ENCODE data around the gene KCNN3.

Gene KCNN3

GRCh38 chr1:154746622-154747299 is 123.3 kb downstream of the KCNN3 start:
- Histone ChIP-seq H3K27me3 (ENCODE audit: insufficient read depth, low read length) (no peaks in the 10 kb centered on the region), H3K4me1 (ENCODE audit: insufficient read depth, low read length) (peaks cover 19% of the 10 kb centered on the region; the same call in 1 of the 2 replicates), H3K9me3 (ENCODE audit: insufficient read depth, low read depth, low read length) (no peaks in the 10 kb centered on the region), H3K27ac (ENCODE audit: low read length) (no peak overlapping the region), H3K36me3 (ENCODE audit: insufficient read depth, low read depth, low read length) (no peaks in the 10 kb centered on the region), H3K9ac (ENCODE audit: low read depth, low read length) (no peak overlapping the region), H3K4me3 (ENCODE audit: low read length) (no peak overlapping the region)

GRCh38 chr1:154745750-154746425 is 124.2 kb downstream of the KCNN3 start:
- H3K9me3 ChIP-seq (ENCODE audit: insufficient read depth, low read depth, low read length), result no peaks in the 10 kb centered on the region
- no peak overlapping the region for H3K9ac ChIP-seq (ENCODE audit: low read depth, low read length)
- H3K36me3 ChIP-seq (ENCODE audit: insufficient read depth, low read depth, low read length), result no peaks in the 10 kb centered on the region
- H3K27me3 ChIP-seq (ENCODE audit: insufficient read depth, low read length), result no peaks in the 10 kb centered on the region
- H3K4me3 ChIP-seq (ENCODE audit: low read length), result no peak overlapping the region
- no peak overlapping the region for H3K27ac ChIP-seq (ENCODE audit: low read length)
- H3K4me1 ChIP-seq (ENCODE audit: insufficient read depth, low read length), result peaks cover 19% of the 10 kb centered on the region; the same call in 1 of the 2 replicates

- no peak overlapping the region for H3K9ac ChIP-seq (ENCODE audit: low read depth, low read length)
- 0 out of 2 replicates have a peak, but pooled peaks cover 2% of the 10 kb centered on the region for H3K9me3 ChIP-seq (ENCODE audit: insufficient read depth, low read depth, low read length)
- no peaks in the 10 kb centered on the region for H3K36me3 ChIP-seq (ENCODE audit: insufficient read depth, low read depth, low read length)
- H3K4me1 ChIP-seq (ENCODE audit: insufficient read depth, low read length), result peaks cover 19% of the 10 kb centered on the region; the same call in 1 of the 2 replicates
- no peak overlapping the region for H3K4me3 ChIP-seq (ENCODE audit: low read length)
- no peaks in the 10 kb centered on the region for H3K27me3 ChIP-seq (ENCODE audit: insufficient read depth, low read length)
- H3K27ac ChIP-seq (ENCODE audit: low read length), result no peak overlapping the region
These were observed 124.8 kb downstream of the KCNN3 start for GRCh38 chr1:154745286-154745731.

GRCh38 chr1:154744352-154745035 is 125.6 kb downstream of the KCNN3 start:
- Histone ChIP-seq H3K4me1 (ENCODE audit: insufficient read depth, low read length) (peaks cover 19% of the 10 kb centered on the region; the same call in 1 of the 2 replicates), H3K27ac (ENCODE audit: low read length) (no peak overlapping the region), H3K9me3 (ENCODE audit: insufficient read depth, low read depth, low read length) (0 out of 2 replicates have a peak, but pooled peaks cover 3% of the 10 kb centered on the region), H3K4me3 (ENCODE audit: low read length) (no peak overlapping the region), H3K9ac (ENCODE audit: low read depth, low read length) (no peak overlapping the region), H3K36me3 (ENCODE audit: insufficient read depth, low read depth, low read length) (no peaks in the 10 kb centered on the region), H3K27me3 (ENCODE audit: insufficient read depth, low read length) (no peaks in the 10 kb centered on the region)

DNA sequence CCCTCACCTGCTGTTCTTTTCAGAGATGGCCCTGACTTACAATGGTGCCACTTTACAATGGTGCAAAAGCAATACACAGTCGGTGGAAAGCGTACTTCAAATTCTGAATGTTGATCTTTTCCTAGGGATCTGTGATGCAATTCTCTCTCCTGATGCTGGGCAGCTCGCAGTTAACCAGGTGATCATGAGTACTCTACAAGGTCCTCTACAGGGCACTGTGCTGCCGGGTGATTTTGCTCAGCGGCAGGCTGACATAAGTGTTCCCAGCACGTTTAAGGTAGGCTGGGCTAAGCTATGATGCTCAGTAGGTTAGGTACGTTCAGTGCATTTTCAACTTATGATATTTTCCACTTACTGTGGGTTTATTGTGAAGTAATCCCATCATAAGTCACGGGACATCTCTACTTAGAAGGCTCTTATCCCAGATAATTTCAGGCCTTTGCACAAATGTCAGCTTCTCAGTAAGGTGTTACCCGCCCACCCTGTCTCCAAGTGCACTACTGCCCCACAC is 126.5 kb downstream of the KCNN3 start:
- H3K4me3 ChIP-seq (ENCODE audit: low read length), result no peak overlapping the region
- H3K9ac ChIP-seq (ENCODE audit: low read depth, low read length), result no peak overlapping the region
- H3K9me3 ChIP-seq (ENCODE audit: insufficient read depth, low read depth, low read length), result 0 out of 2 replicates have a peak, but pooled peaks cover 3% of the 10 kb centered on the region
- no peaks in the 10 kb centered on the region for H3K36me3 ChIP-seq (ENCODE audit: insufficient read depth, low read depth, low read length)
- H3K27ac ChIP-seq (ENCODE audit: low read length), result no peak overlapping the region
- no peaks in the 10 kb centered on the region for H3K27me3 ChIP-seq (ENCODE audit: insufficient read depth, low read length)
- H3K4me1 ChIP-seq (ENCODE audit: insufficient read depth, low read length), result peaks cover 19% of the 10 kb centered on the region; the same call in 1 of the 2 replicates

DNA sequence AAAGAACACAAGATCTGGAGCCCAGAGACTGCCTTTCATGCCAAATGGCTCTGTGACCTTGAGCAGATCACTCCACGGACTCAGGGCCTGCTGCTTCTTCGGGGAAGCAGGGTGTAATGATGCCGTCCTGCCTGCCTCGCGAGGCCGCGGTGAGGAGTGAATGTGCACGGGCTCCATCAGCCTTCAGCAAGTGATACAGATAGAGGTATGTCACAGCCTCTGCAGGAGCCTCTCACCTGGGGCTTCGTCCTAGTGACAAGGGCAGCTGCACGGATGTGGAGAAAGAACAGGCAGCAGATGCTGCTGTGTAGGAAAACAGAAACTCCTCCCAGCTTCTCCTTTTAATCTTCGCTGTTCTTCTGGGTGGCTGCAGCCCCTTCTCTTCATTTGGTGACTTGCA is 127.5 kb downstream of the KCNN3 start:
- Histone ChIP-seq H3K36me3 (ENCODE audit: insufficient read depth, low read depth, low read length) (no peaks in the 10 kb centered on the region), H3K27ac (ENCODE audit: low read length) (no peak overlapping the region), H3K9me3 (ENCODE audit: insufficient read depth, low read depth, low read length) (0 out of 2 replicates have a peak, but pooled peaks cover 3% of the 10 kb centered on the region), H3K4me3 (ENCODE audit: low read length) (no peak overlapping the region), H3K4me1 (ENCODE audit: insufficient read depth, low read length) (peaks cover 19% of the 10 kb centered on the region; the same call in 1 of the 2 replicates), H3K9ac (ENCODE audit: low read depth, low read length) (no peak overlapping the region), H3K27me3 (ENCODE audit: insufficient read depth, low read length) (no peaks in the 10 kb centered on the region)

DNA sequence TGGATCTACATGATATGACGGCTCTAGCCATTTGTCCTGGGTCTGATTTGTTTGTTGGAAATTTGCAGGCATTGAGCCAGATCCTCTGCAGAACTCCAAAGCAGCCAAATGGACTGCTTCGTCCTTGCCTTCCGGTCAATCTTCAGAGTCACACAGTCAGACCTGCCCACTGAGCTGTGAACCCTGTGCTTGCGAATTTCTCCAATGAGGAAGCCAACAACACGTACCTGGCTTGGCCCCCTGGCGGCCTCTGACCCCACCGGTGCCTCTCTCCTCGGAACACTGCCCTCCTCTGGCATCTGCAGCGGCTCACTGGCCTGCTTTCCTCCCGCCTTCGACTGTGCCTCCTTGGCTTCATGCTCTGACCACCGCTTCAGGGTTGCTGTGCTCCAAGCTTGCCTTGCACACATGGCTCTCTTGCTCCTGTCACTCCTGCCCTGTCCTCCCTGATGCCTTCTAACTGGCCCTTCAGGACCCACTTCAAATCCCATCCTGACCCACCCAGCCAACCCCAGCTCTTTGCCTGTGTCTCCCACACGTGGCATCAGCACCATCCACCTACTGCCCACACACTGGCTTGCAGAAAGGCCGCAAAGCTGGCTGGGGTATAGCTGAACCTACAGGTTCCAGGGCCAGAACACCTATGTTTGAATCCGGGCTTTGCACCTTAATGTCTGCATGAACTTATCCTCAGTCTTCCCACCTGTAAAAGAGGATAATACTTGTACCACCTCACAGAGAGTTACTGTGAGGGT is 128.2 kb downstream of the KCNN3 start:
- Histone ChIP-seq H3K4me3 (ENCODE audit: low read length) (no peak overlapping the region), H3K4me1 (ENCODE audit: insufficient read depth, low read length) (peaks cover 19% of the 10 kb centered on the region; the same call in 1 of the 2 replicates), H3K27me3 (ENCODE audit: insufficient read depth, low read length) (no peaks in the 10 kb centered on the region), H3K9ac (ENCODE audit: low read depth, low read length) (no peak overlapping the region), H3K9me3 (ENCODE audit: insufficient read depth, low read depth, low read length) (0 out of 2 replicates have a peak, but pooled peaks cover 3% of the 10 kb centered on the region), H3K27ac (ENCODE audit: low read length) (no peak overlapping the region), H3K36me3 (ENCODE audit: insufficient read depth, low read depth, low read length) (no peaks in the 10 kb centered on the region)

DNA sequence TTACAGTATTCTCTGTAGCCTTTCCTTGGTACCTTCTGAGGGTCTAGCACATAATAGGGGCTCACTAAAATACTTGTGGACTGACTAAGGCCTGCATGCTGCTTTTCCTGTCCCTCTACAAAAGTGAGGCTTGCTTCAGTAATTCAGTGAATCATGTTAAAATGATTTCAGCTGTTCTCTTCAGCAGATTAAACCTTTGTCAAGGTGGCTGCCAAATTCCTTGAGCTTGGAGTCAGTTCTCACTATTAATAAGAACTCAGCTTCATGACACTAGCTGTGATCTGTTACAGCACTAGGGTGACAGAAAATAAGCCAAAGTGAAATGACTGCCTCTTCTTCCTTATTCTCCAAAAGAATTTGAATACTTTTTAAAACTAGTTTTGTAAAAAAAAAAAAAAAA is 128.8 kb downstream of the KCNN3 start:
- no peak overlapping the region for H3K4me3 ChIP-seq (ENCODE audit: low read length)
- H3K4me1 ChIP-seq (ENCODE audit: insufficient read depth, low read length), result peaks cover 19% of the 10 kb centered on the region; the same call in 1 of the 2 replicates
- 0 out of 2 replicates have a peak, but pooled peaks cover 3% of the 10 kb centered on the region for H3K9me3 ChIP-seq (ENCODE audit: insufficient read depth, low read depth, low read length)
- H3K27ac ChIP-seq (ENCODE audit: low read length), result no peak overlapping the region
- H3K27me3 ChIP-seq (ENCODE audit: insufficient read depth, low read length), result no peaks in the 10 kb centered on the region
- H3K9ac ChIP-seq (ENCODE audit: low read depth, low read length), result no peak overlapping the region
- H3K36me3 ChIP-seq (ENCODE audit: insufficient read depth, low read depth, low read length), result no peaks in the 10 kb centered on the region

- Histone ChIP-seq H3K4me1 (ENCODE audit: insufficient read depth, low read length) (peaks cover 12% of the 10 kb centered on the region; the same call in 1 of the 2 replicates), H3K27me3 (ENCODE audit: insufficient read depth, low read length) (no peaks in the 10 kb centered on the region), H3K27ac (ENCODE audit: low read length) (no peak overlapping the region), H3K36me3 (ENCODE audit: insufficient read depth, low read depth, low read length) (no peaks in the 10 kb centered on the region), H3K9ac (ENCODE audit: low read depth, low read length) (no peak overlapping the region), H3K4me3 (ENCODE audit: low read length) (no peak overlapping the region), H3K9me3 (ENCODE audit: insufficient read depth, low read depth, low read length) (0 out of 2 replicates have a peak, but pooled peaks cover 3% of the 10 kb centered on the region)
These were observed 130.4 kb downstream of the KCNN3 start for GRCh38 chr1:154739654-154740053.

DNA sequence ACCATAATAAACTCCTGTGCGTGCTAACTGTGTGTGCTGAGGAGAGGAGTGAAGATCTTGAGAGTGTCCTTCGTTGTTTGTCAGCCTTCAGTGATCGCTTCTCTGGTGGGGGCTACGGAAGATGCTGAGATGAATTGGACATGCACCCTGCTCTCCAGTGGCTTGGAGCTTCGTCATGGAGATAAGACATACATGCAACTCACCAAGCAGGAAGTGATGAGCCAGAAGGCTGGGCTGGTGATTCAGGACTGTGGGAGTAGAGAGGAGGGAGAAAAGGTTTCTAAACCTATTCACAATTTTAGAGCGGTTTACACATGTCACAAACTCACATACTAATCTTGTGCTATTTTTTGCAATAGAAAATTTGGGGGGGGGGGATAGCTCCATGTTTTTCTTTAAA is 133.2 kb downstream of the KCNN3 start:
- no peaks in the 10 kb centered on the region for H3K36me3 ChIP-seq (ENCODE audit: insufficient read depth, low read depth, low read length)
- H3K27me3 ChIP-seq (ENCODE audit: insufficient read depth, low read length), result no peaks in the 10 kb centered on the region
- H3K4me3 ChIP-seq (ENCODE audit: low read length), result no peak overlapping the region
- 0 out of 2 replicates have a peak, but pooled peaks cover 3% of the 10 kb centered on the region for H3K9me3 ChIP-seq (ENCODE audit: insufficient read depth, low read depth, low read length)
- H3K9ac ChIP-seq (ENCODE audit: low read depth, low read length), result no peak overlapping the region
- no peak overlapping the region for H3K27ac ChIP-seq (ENCODE audit: low read length)
- no peaks in the 10 kb centered on the region for H3K4me1 ChIP-seq (ENCODE audit: insufficient read depth, low read length)

GRCh38 chr1:154735804-154736168 is 134.3 kb downstream of the KCNN3 start:
- H3K36me3 ChIP-seq (ENCODE audit: insufficient read depth, low read depth, low read length), result no peaks in the 10 kb centered on the region
- no peak overlapping the region for H3K9ac ChIP-seq (ENCODE audit: low read depth, low read length)
- H3K27me3 ChIP-seq (ENCODE audit: insufficient read depth, low read length), result no peaks in the 10 kb centered on the region
- H3K27ac ChIP-seq (ENCODE audit: low read length), result no peak overlapping the region
- peaks cover 4% of the 10 kb centered on the region; the same call in 1 of the 2 replicates for H3K4me1 ChIP-seq (ENCODE audit: insufficient read depth, low read length)
- H3K9me3 ChIP-seq (ENCODE audit: insufficient read depth, low read depth, low read length), result 0 out of 2 replicates have a peak, but pooled peaks cover 3% of the 10 kb centered on the region
- no peak overlapping the region for H3K4me3 ChIP-seq (ENCODE audit: low read length)
